ENCODE results near the gene PTPRT. TPM values are rescaled to one million over a fixed set of nuclear protein-coding genes. Genes with fewer than 3 reads are reported as not detected.

PTPRT gene
- total RNA-seq, 4 donors from 2014 or later = 0.63 to 2.2 (median 1.8) TPM

DNA sequence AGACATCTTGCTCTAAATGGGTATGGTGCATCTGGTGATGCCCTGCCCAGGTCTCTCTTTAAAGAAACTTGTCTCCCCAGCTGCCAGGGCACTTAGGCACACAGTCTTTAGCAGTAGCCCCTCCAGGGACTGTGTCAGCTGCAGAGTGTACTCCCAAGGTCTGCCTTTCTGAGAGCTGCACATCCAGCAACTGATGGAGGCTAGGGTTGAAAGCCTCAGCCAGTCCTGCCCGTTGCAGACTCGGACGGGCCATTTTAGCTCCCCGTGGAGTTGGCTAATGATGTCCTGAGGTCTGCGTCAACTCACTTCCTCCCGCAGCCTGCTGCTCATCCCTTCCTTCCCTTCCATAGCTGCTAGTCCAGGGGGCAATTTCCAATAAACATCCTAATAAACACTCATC lies 381.8 kb downstream of the PTPRT start:
- ATAC-seq (ENCODE audit: low FRiP score) (no peak), DNase-seq (ENCODE audit: low spot score) (no peak)
- TF ChIP-seq, protein P1, sequence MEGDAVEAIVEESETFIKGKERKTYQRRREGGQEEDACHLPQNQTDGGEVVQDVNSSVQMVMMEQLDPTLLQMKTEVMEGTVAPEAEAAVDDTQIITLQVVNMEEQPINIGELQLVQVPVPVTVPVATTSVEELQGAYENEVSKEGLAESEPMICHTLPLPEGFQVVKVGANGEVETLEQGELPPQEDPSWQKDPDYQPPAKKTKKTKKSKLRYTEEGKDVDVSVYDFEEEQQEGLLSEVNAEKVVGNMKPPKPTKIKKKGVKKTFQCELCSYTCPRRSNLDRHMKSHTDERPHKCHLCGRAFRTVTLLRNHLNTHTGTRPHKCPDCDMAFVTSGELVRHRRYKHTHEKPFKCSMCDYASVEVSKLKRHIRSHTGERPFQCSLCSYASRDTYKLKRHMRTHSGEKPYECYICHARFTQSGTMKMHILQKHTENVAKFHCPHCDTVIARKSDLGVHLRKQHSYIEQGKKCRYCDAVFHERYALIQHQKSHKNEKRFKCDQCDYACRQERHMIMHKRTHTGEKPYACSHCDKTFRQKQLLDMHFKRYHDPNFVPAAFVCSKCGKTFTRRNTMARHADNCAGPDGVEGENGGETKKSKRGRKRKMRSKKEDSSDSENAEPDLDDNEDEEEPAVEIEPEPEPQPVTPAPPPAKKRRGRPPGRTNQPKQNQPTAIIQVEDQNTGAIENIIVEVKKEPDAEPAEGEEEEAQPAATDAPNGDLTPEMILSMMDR (IDR thresholded peaks at IDR 0.05) = no peak

DNA sequence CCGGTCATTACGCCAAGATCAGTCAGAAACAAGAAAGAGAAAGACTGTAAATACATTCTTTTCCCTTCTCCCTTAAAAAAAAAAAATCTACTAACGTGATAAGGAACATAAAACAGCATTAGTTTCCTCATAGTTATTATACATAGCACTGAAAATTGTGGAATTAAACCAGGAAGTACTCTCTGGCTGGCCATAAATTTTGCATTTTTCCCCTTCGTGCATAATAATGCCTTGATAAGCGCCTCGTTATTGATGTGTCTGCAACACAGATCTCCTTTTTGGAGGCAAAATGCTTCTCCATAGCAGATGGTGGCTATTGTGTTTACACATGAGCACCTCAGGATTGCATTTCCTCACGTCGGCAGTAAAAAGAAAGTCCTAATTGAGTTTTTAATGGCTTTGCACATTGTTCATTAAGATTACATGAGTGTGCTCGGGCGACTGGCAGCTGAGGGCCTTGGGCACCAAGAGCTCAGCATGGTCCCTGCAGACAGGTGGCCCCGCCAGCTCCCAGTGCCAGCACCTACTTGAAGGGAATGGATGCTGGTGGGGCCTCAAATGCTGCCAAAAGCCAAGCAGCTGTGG lies 394.5 kb downstream of the PTPRT start:
- no peak for DNase-seq (ENCODE audit: low spot score)
- TF ChIP-seq, protein P1 (IDR thresholded peaks at IDR 0.05) = no peak
- no peak for ATAC-seq (ENCODE audit: low FRiP score)

DNA sequence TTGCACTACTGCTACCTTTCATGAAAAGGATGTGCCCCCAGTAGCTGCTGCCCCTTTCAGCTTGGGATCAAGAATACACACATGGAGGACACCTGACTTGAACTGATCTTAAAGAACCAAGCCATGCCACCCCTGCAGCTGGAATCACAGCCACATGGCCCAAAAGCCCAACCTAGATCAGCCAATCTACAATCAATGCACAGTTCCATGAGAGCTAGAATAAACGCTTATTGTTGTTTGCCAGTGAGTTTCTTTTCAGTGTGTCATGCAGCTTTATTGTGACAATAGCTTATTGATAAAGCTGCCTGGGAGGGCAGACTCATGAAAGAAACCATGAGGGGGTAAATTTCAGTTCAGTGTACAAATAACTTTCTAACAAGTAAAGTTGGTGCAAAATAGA lies 397.7 kb downstream of the PTPRT start:
- no peak for ATAC-seq (ENCODE audit: low FRiP score)
- DNase-seq (ENCODE audit: low spot score) = no peak
- TF ChIP-seq, protein P1 (IDR thresholded peaks at IDR 0.05) = no peak

DNA sequence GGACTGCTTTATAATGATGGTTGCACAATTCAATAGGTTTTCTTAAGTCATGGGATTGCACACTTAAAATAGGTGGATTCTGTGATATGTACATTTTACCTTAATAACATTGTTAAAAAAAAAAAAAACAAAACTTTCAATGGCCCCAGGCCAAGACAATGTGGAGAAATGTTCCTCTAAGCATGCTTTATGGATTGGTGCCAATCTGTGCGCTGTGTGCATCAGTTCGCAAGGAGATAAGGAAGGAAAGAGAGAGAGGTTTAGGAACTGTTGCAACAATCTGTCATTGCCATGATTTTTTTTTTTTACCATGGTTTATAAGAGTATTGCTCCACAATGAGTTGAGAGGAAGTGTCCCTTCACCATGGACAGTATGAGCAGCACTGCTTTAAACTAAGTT lies 399.6 kb downstream of the PTPRT start:
- DNase-seq (ENCODE audit: low spot score) = no peak
- no peak for ATAC-seq (ENCODE audit: low FRiP score)
- TF ChIP-seq, protein P1 (IDR thresholded peaks at IDR 0.05) = no peak

DNA sequence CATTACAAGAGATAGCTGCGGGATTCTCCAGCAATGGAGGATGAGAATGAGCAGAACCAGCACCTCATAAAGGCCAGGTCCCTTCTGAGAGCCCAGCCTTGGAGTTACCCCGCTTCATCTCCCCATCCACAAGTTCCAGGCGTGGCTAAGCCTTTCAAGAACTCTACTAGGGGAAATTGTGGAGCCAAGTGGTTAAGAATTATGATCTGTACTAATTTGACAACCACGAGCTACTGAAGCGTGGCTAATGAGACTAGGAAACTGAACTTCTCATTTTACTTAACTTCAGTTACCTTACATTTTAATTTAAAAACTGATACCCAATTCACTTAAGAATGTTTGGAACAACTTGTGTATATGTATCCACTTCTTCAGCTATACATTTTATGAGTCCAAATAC lies 401.0 kb downstream of the PTPRT start:
- DNase-seq (ENCODE audit: low spot score) (no peak), ATAC-seq (ENCODE audit: low FRiP score) (no peak)
- TF ChIP-seq, protein P1 (IDR thresholded peaks at IDR 0.05) = no peak

GRCh38 chr20:42785041-42785440 lies 404.7 kb downstream of the PTPRT start:
- TF ChIP-seq, protein P1 (IDR thresholded peaks at IDR 0.05) = no peak
- no peak for DNase-seq (ENCODE audit: low spot score)
- no peak for ATAC-seq (ENCODE audit: low FRiP score)

GRCh38 chr20:42779216-42779615 lies 410.5 kb downstream of the PTPRT start:
- TF ChIP-seq, protein P1 (IDR thresholded peaks at IDR 0.05) = no peak
- DNase-seq (ENCODE audit: low spot score) (no peak), ATAC-seq (ENCODE audit: low FRiP score) (no peak)
